ENCODE data around the gene NAA20. TPM values are rescaled to one million over a fixed set of nuclear protein-coding genes. Genes with fewer than 3 reads are reported as not detected.

NAA20 gene
- total RNA-seq, 4 donors from 2014 or later = 13.3 to 20.9 (median 15.4) TPM

DNA sequence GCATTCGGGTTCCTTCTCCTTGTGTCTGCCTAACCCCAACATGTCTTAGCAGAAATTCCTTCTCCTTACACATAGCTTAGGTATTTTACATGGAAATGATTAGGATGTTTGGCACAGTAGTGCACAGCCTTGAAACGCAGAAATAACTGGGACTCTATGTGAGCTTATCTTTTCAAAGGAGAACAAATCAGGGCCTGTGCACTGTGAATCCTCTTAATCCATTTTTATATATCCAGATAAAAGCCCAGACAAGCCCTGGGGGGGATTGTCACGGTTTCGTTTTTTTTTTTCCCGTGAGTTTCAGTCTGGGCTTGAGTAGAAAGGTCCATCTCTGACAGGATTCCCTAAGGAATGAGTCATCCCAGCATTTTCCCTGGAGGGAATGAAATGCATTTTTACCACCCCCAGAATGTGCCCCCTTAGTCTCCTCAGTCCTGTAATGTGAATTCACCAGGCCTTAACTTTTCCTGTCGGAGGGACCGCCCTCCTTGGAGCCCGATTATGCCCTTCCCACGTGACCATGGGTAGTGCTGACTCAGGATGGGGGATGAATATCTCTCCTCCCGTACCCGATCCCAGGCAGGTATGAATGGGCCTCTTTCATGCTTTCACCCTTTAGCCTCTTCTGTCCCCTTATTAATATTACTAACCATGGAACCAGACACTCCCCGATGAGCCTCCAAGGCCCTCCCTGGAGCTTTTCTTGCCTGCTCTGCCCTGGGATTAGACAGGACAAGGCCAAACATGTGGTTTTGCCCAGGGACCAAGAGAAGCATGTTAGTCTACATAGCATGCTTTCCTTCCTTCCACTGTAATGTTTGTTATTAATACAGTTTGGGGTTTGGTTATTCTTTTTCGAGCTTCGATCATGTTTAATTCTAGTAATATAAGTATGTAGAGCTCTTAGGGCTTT, 23.9 kb upstream of the NAA20 start:
- Histone ChIP-seq H3K27me3 (no peaks in the 10 kb centered on the region), H3K9me3 (no peaks in the 10 kb centered on the region), H3K4me1 (peaks cover 0 to 4% (median 0%) of the 10 kb centered on the region in 4 donors), H3K36me3 (peaks cover 0 to 67% (median 0%) of the 10 kb centered on the region in 3 donors), H3K27ac (peak overlapping the region in 3 of 4 donors; percentile 10 to 62 (median 60)), H3K4me3 (no peak overlapping the region)
- no peak for DNase-seq
- TF ChIP-seq, protein P1, sequence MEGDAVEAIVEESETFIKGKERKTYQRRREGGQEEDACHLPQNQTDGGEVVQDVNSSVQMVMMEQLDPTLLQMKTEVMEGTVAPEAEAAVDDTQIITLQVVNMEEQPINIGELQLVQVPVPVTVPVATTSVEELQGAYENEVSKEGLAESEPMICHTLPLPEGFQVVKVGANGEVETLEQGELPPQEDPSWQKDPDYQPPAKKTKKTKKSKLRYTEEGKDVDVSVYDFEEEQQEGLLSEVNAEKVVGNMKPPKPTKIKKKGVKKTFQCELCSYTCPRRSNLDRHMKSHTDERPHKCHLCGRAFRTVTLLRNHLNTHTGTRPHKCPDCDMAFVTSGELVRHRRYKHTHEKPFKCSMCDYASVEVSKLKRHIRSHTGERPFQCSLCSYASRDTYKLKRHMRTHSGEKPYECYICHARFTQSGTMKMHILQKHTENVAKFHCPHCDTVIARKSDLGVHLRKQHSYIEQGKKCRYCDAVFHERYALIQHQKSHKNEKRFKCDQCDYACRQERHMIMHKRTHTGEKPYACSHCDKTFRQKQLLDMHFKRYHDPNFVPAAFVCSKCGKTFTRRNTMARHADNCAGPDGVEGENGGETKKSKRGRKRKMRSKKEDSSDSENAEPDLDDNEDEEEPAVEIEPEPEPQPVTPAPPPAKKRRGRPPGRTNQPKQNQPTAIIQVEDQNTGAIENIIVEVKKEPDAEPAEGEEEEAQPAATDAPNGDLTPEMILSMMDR (IDR thresholded peaks at IDR 0.05) = no peak
- no peak for TF ChIP-seq POLR2A (IDR thresholded peaks at IDR 0.05)

GRCh38 chr20:19993958-19994669, 23.0 kb upstream of the NAA20 start:
- DNase-seq = no peak
- no peak for TF ChIP-seq POLR2A (IDR thresholded peaks at IDR 0.05)
- TF ChIP-seq, protein P1 (IDR thresholded peaks at IDR 0.05) = no peak
- Histone ChIP-seq H3K27me3 (no peaks in the 10 kb centered on the region), H3K36me3 (peaks cover 0 to 76% (median 0%) of the 10 kb centered on the region in 3 donors), H3K27ac (peak overlapping the region in 3 of 4 donors; percentile 15 to 62 (median 60)), H3K9me3 (no peaks in the 10 kb centered on the region), H3K4me3 (no peak overlapping the region), H3K4me1 (peaks cover 0 to 4% (median 0%) of the 10 kb centered on the region in 4 donors)

- H3K36me3 ChIP-seq = peaks cover 0 to 80% (median 0%) of the 10 kb centered on the region in 3 donors
- DNase-seq = peak in 1 of 3 donors; percentile 67
- TF ChIP-seq POLR2A (IDR thresholded peaks at IDR 0.05) = no peak
- TF ChIP-seq, protein P1 (IDR thresholded peaks at IDR 0.05) = peak; percentile 49 to 75 (median 72)
- no peaks in the 10 kb centered on the region for H3K27me3 ChIP-seq
- no peaks in the 10 kb centered on the region for H3K9me3 ChIP-seq
- no peak overlapping the region for H3K4me3 ChIP-seq
- peaks cover 0 to 4% (median 0%) of the 10 kb centered on the region in 4 donors for H3K4me1 ChIP-seq
- no peak overlapping the region for H3K27ac ChIP-seq
Observed at GRCh38 chr20:19995220-19995863, 21.8 kb upstream of the NAA20 start.

GRCh38 chr20:19996222-19996621, 20.9 kb upstream of the NAA20 start:
- Histone ChIP-seq H3K4me3 (no peak overlapping the region), H3K4me1 (peaks cover 0 to 4% (median 0%) of the 10 kb centered on the region in 4 donors)

More at GRCh38 chr20:19996222-19996621, 20.9 kb upstream of the NAA20 start:
- TF ChIP-seq POLR2A (IDR thresholded peaks at IDR 0.05) = no peak
- TF ChIP-seq, protein P1 (IDR thresholded peaks at IDR 0.05) = no peak
- H3K27ac ChIP-seq = peak overlapping the region in 1 of 4 donors; percentile 17
- DNase-seq = no peak
- H3K27me3 ChIP-seq = no peaks in the 10 kb centered on the region
- no peaks in the 10 kb centered on the region for H3K9me3 ChIP-seq
- H3K36me3 ChIP-seq = peaks cover 0 to 80% (median 0%) of the 10 kb centered on the region in 3 donors

Data from Peyer's patch (tissue), 4 donors.